Calu3 (cell line): ENCODE data around the gene RAB20. TPM values are rescaled to one million over a fixed set of nuclear protein-coding genes. Genes with fewer than 3 reads are reported as not detected.

Source experiments
- BruUV-seq: library from RNA; stranded (reverse); fragments of 400-500 nt; replicated peaks from 2 replicates; lab custom pipeline; 2021; lab: Mats Ljungman, UMichigan
- CTCF ChIA-PET: fragments of 300-600 bp; sonication (Branson Sonifier 250); formaldehyde crosslinking; loops from one replicate; lab custom pipeline; 2022; ENCODE audit warnings: antibody characterized with exemption; lab: Charles Lee
- DNase-seq: peaks from one replicate; pipeline ENCODE4 v3.0.0; 2022
- H3K27ac Mint-ChIP-seq: one replicate; pipeline ENCODE4 v1.8.0; 2022; ENCODE audit warnings: mixed read lengths; ENCODE audit not compliant: unreplicated experiment
- H3K27me3 Mint-ChIP-seq: one replicate; pipeline ENCODE4 v1.8.0; 2022; ENCODE audit warnings: mixed read lengths; ENCODE audit not compliant: unreplicated experiment
- H3K36me3 Mint-ChIP-seq: one replicate; pipeline ENCODE4 v1.8.0; 2022; ENCODE audit warnings: mild to moderate bottlenecking, moderate library complexity, mixed read lengths; ENCODE audit not compliant: insufficient read depth, unreplicated experiment
- H3K4me1 Mint-ChIP-seq: one replicate; pipeline ENCODE4 v1.8.0; 2022; ENCODE audit warnings: mild to moderate bottlenecking, low read depth, mixed read lengths; ENCODE audit not compliant: unreplicated experiment
- H3K4me3 Mint-ChIP-seq: one replicate; pipeline ENCODE4 v1.8.0; 2022; ENCODE audit warnings: mild to moderate bottlenecking, low read depth, moderate library complexity, mixed read lengths; ENCODE audit not compliant: unreplicated experiment
- H3K9me3 Mint-ChIP-seq: one replicate; pipeline ENCODE4 v1.8.0; 2022; ENCODE audit warnings: low read depth, mixed read lengths; ENCODE audit not compliant: unreplicated experiment
- intact Hi-C: fragments of 100-400 bp; cut with micrococcal nuclease; formaldehyde crosslinking; loops from one replicate; pipeline ENCODE4 v1.10.0; 2022; ENCODE audit not compliant: unreplicated experiment
- total RNA-seq: library from RNA; stranded (reverse); gene quantifications from 2 replicates; pipeline ENCODE4 v1.2.3, GENCODE V29; 2022
- TF ChIP-seq, protein P1 (sequence below): fragments of 200-600 bp; IDR thresholded peaks from one replicate; pipeline ENCODE4 v1.8.0; 2022; ENCODE audit warnings: antibody characterized with exemption; ENCODE audit not compliant: unreplicated experiment

The RAB20 gene
- total RNA-seq, 1 experiment from 2014 or later, result 9.7 TPM

DNA sequence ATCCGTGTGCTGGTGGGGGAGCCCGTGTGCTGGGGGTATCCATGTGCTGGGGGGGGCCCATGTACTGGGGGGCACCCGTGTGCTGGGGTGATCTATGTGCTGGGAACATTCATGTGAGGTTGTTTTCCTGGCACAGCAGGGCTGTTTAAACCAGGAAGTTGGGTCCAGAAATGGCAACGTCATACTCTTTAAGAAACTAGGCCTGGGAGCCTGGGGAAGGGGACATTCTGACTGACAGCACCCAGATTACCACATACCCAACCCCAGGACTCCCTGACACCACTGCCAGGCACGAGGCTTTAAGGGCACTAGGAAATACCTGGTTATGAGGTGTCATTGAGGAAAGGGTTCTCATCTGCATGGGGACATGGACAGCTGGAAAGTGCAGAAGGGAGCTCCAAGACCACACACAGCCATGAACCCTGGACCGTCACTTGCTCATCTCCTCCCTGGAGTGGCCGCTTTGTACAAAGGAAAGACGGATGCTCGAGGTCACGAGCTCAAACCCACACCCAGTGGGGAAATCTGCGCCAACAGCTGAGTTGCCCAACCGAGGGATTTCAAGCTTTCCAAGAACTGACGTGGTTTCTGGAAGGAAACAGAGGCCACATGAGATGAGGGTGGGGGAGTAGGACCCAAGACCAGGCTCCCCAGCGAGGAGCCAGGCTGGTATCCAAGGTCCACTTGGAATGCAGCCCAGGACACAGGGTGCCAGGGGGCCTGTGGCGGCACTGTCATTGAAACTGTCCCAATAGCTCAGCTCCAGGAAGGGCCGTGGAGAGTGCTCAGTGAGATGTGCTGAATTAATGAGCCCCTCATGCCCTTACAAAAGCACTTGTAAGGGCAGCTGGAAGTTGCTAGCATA is 40.9 kb downstream of the RAB20 start:
- no peak overlapping the region for H3K4me3 Mint-ChIP-seq
- BruUV-seq, result no TSS peak
- no peaks in the 10 kb centered on the region for H3K9me3 Mint-ChIP-seq
- H3K4me1 Mint-ChIP-seq, result no peaks in the 10 kb centered on the region
- DNase-seq, result no peak
- TF ChIP-seq, protein P1, sequence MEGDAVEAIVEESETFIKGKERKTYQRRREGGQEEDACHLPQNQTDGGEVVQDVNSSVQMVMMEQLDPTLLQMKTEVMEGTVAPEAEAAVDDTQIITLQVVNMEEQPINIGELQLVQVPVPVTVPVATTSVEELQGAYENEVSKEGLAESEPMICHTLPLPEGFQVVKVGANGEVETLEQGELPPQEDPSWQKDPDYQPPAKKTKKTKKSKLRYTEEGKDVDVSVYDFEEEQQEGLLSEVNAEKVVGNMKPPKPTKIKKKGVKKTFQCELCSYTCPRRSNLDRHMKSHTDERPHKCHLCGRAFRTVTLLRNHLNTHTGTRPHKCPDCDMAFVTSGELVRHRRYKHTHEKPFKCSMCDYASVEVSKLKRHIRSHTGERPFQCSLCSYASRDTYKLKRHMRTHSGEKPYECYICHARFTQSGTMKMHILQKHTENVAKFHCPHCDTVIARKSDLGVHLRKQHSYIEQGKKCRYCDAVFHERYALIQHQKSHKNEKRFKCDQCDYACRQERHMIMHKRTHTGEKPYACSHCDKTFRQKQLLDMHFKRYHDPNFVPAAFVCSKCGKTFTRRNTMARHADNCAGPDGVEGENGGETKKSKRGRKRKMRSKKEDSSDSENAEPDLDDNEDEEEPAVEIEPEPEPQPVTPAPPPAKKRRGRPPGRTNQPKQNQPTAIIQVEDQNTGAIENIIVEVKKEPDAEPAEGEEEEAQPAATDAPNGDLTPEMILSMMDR, result no peak
- no peaks in the 10 kb centered on the region for H3K36me3 Mint-ChIP-seq
- H3K27me3 Mint-ChIP-seq, result no peaks in the 10 kb centered on the region
- CTCF ChIA-PET, result no interaction called here
- intact Hi-C loops, result no loop called here
- no peak overlapping the region for H3K27ac Mint-ChIP-seq

DNA sequence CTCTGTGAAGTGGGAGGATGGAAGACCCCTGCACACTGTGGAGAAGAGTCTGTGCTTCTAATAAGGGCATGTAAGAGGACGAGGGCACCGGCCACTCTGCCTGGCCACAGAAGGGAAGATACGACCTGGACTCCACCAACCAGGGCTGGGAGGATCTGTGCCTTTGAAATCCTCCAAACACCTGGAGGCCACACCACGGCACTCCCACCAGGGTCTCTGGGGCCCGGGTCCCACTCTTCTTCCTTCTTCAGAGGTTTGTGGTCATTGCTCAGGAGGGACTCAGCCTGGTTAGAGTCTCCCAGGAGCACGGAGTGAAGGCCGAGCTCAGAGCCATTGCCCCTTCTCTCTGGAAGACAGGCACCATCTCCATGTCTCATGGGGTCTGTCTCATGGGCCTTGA is 42.0 kb downstream of the RAB20 start:
- Mint-ChIP-seq H3K27me3 (no peaks in the 10 kb centered on the region), H3K27ac (no peak overlapping the region), H3K36me3 (no peaks in the 10 kb centered on the region), H3K9me3 (no peaks in the 10 kb centered on the region), H3K4me3 (no peak overlapping the region), H3K4me1 (no peaks in the 10 kb centered on the region)
- TF ChIP-seq, protein P1, result no peak
- intact Hi-C loops, result no loop called here
- DNase-seq, result no peak
- CTCF ChIA-PET, result no interaction called here
- no TSS peak for BruUV-seq

DNA sequence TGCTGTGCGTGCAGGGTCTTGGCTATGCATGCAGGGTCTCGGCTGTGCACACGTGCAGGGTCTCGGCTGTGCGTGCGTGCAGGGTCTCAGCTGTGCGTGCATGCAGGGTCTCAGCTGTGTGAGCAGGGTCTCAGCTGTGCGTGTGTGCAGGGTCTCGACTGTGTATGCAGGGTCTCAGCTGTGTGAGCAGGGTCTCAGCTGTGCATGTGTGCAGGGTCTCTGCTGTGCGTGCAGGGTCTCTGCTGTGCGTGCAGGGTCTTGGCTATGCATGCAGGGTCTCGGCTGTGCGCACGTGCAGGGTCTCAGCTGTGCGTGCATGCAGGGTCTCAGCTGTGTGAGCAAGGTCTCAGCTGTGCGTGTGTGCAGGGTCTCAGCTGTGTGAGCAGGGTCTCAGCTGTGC is 42.5 kb downstream of the RAB20 start:
- Mint-ChIP-seq H3K4me3 (no peak overlapping the region), H3K4me1 (no peaks in the 10 kb centered on the region), H3K27ac (no peak overlapping the region), H3K9me3 (no peaks in the 10 kb centered on the region), H3K27me3 (no peaks in the 10 kb centered on the region), H3K36me3 (no peaks in the 10 kb centered on the region)
- TF ChIP-seq, protein P1, result no peak
- CTCF ChIA-PET, result no interaction called here
- intact Hi-C loops, result no loop called here
- BruUV-seq, result no TSS peak
- DNase-seq, result no peak

DNA sequence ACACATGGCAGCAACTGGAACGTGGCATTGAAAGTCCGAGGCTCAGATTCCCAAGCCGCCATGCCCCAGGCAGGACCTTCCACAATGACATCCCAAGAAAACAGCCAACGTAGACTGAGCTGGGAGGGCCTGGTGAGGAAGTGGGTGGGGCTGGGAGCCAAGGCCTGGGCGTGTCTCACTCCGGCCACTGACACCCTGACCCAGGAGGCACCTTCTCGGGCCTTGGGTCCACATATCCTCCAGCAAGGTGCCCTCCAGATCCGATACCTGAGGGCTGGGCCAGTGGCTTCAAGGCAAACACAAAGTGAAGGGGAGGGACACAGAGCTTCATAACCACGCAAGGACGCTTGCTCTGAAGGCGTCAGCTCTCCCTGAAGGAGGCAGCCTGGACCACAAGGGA is 43.0 kb downstream of the RAB20 start:
- TF ChIP-seq, protein P1, result no peak
- H3K4me3 Mint-ChIP-seq, result no peak overlapping the region
- no peaks in the 10 kb centered on the region for H3K27me3 Mint-ChIP-seq
- CTCF ChIA-PET, result no interaction called here
- H3K9me3 Mint-ChIP-seq, result no peaks in the 10 kb centered on the region
- H3K36me3 Mint-ChIP-seq, result no peaks in the 10 kb centered on the region
- intact Hi-C loops, result no loop called here
- no peak overlapping the region for H3K27ac Mint-ChIP-seq
- DNase-seq, result no peak
- no TSS peak for BruUV-seq
- H3K4me1 Mint-ChIP-seq, result no peaks in the 10 kb centered on the region
